IPS DF 4.7 (cell line): ENCODE data around the gene PARD6A.

ENCODE experiments used
- DNase-seq: peaks from one replicate; pipeline ENCODE4 v3.0.0-alpha.2; 2013; ENCODE audit warnings: low spot score; ENCODE audit errors: extremely low read depth

Gene PARD6A

GRCh38 chr16:67666559-67667452, 6.0 kb downstream of the PARD6A start, which contains the start of the genes C16orf86 and ENKD1:
Gene C16orf86 (plus strand): TSS chr16:67666814. CDS start chr16:67666971, 157 bp downstream.
Gene ENKD1 (minus strand): TSS chr16:67666750. CDS start chr16:67666442, 308 bp downstream.
- no peak for DNase-seq

GRCh38 chr16:67667453-67667816, 6.7 kb downstream of the PARD6A start:
- no peak for DNase-seq

GRCh38 chr16:67667817-67668494, 7.2 kb downstream of the PARD6A start:
- no peak for DNase-seq

- no peak for DNase-seq
These were observed 7.9 kb downstream of the PARD6A start for GRCh38 chr16:67668495-67669157.

- no peak for DNase-seq
These were observed 8.8 kb downstream of the PARD6A start for GRCh38 chr16:67669499-67670101.

- no peak for DNase-seq
These were observed 11.5 kb downstream of the PARD6A start for GRCh38 chr16:67672306-67672705.

- DNase-seq: no peak
These were observed 12.2 kb downstream of the PARD6A start for GRCh38 chr16:67672739-67673662.

- DNase-seq: no peak
These were observed 13.2 kb downstream of the PARD6A start for GRCh38 chr16:67673712-67674580.

- no peak for DNase-seq
These were observed 14.3 kb downstream of the PARD6A start for GRCh38 chr16:67674851-67675578.

- DNase-seq: no peak
These were observed 14.8 kb downstream of the PARD6A start for GRCh38 chr16:67675579-67675935.

- DNase-seq: no peak
These were observed 15.2 kb downstream of the PARD6A start for GRCh38 chr16:67675999-67676398.

- DNase-seq: no peak
These were observed 15.8 kb downstream of the PARD6A start for GRCh38 chr16:67676516-67676915.

- DNase-seq: no peak
These were observed 16.2 kb downstream of the PARD6A start for GRCh38 chr16:67676939-67677338.

- DNase-seq: no peak
These were observed 17.0 kb downstream of the PARD6A start for GRCh38 chr16:67677712-67678111.

GRCh38 chr16:67678354-67679023, 17.7 kb downstream of the PARD6A start:
- DNase-seq: no peak

- DNase-seq: no peak
These were observed 19.5 kb downstream of the PARD6A start for GRCh38 chr16:67679935-67680897.

- DNase-seq: no peak
These were observed 23.0 kb downstream of the PARD6A start for GRCh38 chr16:67683767-67684166.
